Liver (tissue), 9 donors: ENCODE data around the gene PDE1C. TPM values are rescaled to one million over a fixed set of nuclear protein-coding genes. Genes with fewer than 3 reads are reported as not detected.

Experiments used
- DNase-seq: peaks from one replicate; pipeline ENCODE4 v3.0.0-alpha.2; 2017; ENCODE audit warnings: low spot score
- H3K27ac ChIP-seq, 2 donors: one replicate each; pipeline ENCODE4 v1.7.0; 2013; ENCODE audit warnings: inconsistent platforms in 2 of 2, low read length in 2 of 2, control low read depth in 1 of 2, low read depth in 1 of 2, mild to moderate bottlenecking in 1 of 2
- H3K27me3 ChIP-seq, 4 donors: one replicate each; pipeline versions ENCODE4 v1.6.1 to v1.7.0; 2013; ENCODE audit warnings: low read length in 3 of 4, inconsistent platforms in 1 of 4, mild to moderate bottlenecking in 1 of 4, moderate library complexity in 1 of 4; ENCODE audit not compliant: control insufficient read depth in 4 of 4, insufficient read depth in 4 of 4
- H3K36me3 ChIP-seq, 4 donors: one replicate each; pipeline versions ENCODE4 v1.6.1 to v1.7.0; 2013; ENCODE audit warnings: low read length in 3 of 4, mild to moderate bottlenecking in 3 of 4, low read depth in 1 of 4, moderate library complexity in 1 of 4; ENCODE audit not compliant: control insufficient read depth in 4 of 4, insufficient read depth in 3 of 4
- H3K4me1 ChIP-seq, 4 donors: one replicate each; pipeline versions ENCODE4 v1.6.1 to v1.7.0; 2013; ENCODE audit warnings: low read length in 3 of 4, mild to moderate bottlenecking in 3 of 4, moderate library complexity in 1 of 4; ENCODE audit not compliant: control insufficient read depth in 4 of 4, insufficient read depth in 4 of 4
- H3K4me3 ChIP-seq, 3 donors: one replicate each; pipeline versions ENCODE4 v1.6.1 to v1.7.0; 2013; ENCODE audit warnings: low read length in 3 of 3, control low read depth in 1 of 3, low read depth in 1 of 3, mild to moderate bottlenecking in 1 of 3
- H3K9ac ChIP-seq, 2 donors: one replicate each; pipeline ENCODE4 v1.7.0; 2013; ENCODE audit warnings: low read length in 2 of 2, mild to moderate bottlenecking in 2 of 2, moderate library complexity in 2 of 2, control low read depth in 1 of 2, low read depth in 1 of 2
- H3K9me3 ChIP-seq, 4 donors: one replicate each; pipeline versions ENCODE4 v1.6.1 to v1.7.0; 2013; ENCODE audit warnings: low read length in 3 of 4; ENCODE audit not compliant: control insufficient read depth in 4 of 4
- ATF3 ChIP-seq: IDR thresholded peaks from 2 replicates; pipeline ENCODE4 v1.6.1; 2016; ENCODE audit warnings: antibody characterized with exemption
- EGR1 ChIP-seq, 2 donors: IDR thresholded peaks; 2 replicates each; pipeline ENCODE4 v1.6.1; 2016 to 2018; ENCODE audit warnings: antibody characterized with exemption in 2 of 2, low read depth in 2 of 2
- FOXA1 ChIP-seq: IDR thresholded peaks from 2 replicates; pipeline ENCODE4 v1.6.1; 2016; ENCODE audit warnings: antibody characterized with exemption
- FOXA2 ChIP-seq: IDR thresholded peaks from 2 replicates; pipeline ENCODE4 v1.6.1; 2016; ENCODE audit warnings: antibody characterized with exemption
- GABPA ChIP-seq, 2 donors: IDR thresholded peaks in 1 of 2; conservative IDR thresholded peaks in 1 of 2; 2 replicates each; pipeline ENCODE4 v1.6.1; 2016; ENCODE audit warnings: antibody characterized with exemption in 2 of 2, mild to moderate bottlenecking in 1 of 2, moderate library complexity in 1 of 2
- HNF4A ChIP-seq, 2 donors: conservative IDR thresholded peaks; 2 replicates each; pipeline ENCODE4 v1.6.1; 2016; ENCODE audit warnings: antibody characterized with exemption in 2 of 2, mild to moderate bottlenecking in 2 of 2
- HNF4G ChIP-seq: IDR thresholded peaks from 2 replicates; pipeline ENCODE4 v1.6.1; 2016; ENCODE audit warnings: antibody characterized with exemption
- NR2F2 ChIP-seq: IDR thresholded peaks from 2 replicates; pipeline ENCODE4 v1.6.1; 2016; ENCODE audit warnings: antibody characterized with exemption
- RAD21 ChIP-seq, 2 donors: IDR thresholded peaks; 2 replicates each; pipeline ENCODE4 v1.6.1; 2016; ENCODE audit warnings: antibody characterized with exemption in 2 of 2, mild to moderate bottlenecking in 2 of 2
- REST ChIP-seq: IDR thresholded peaks from 2 replicates; pipeline ENCODE4 v1.6.1; 2016; ENCODE audit warnings: antibody characterized with exemption, mild to moderate bottlenecking
- RXRA ChIP-seq, 2 donors: IDR thresholded peaks; 2 replicates each; pipeline ENCODE4 v1.6.1; 2017 to 2018; ENCODE audit warnings: antibody characterized with exemption in 2 of 2, mild to moderate bottlenecking in 1 of 2
- SP1 ChIP-seq: IDR thresholded peaks from 2 replicates; pipeline ENCODE4 v1.6.1; 2018; ENCODE audit warnings: antibody characterized with exemption, mild to moderate bottlenecking
- TAF1 ChIP-seq: conservative IDR thresholded peaks from 2 replicates; pipeline ENCODE4 v1.6.1; 2016; ENCODE audit warnings: antibody characterized with exemption, mild to moderate bottlenecking
- YY1 ChIP-seq: IDR thresholded peaks from 2 replicates; pipeline ENCODE4 v1.6.1; 2016; ENCODE audit warnings: antibody characterized with exemption, mild to moderate bottlenecking
- WGBS: extraction: QIAGEN DNeasy Blood & Tissue Kit; methylation state at CpG from one replicate; pipeline ENCODE4 v1.1.7; 2013; 5-methylcytosine and 5-hydroxymethylcytosine counted together
- polyA plus RNA-seq, 2 donors: library from polyadenylated mRNA; stranded (reverse) in 1 of 2; unstranded in 1 of 2; fragments of 200-250 nt in 1 of 2; fragments of >200 nt in 1 of 2; fragmentation: Nextera tagmentation in 1 of 2; extraction: Ambion mirVana in 1 of 2; gene quantifications; one replicate each; pipeline versions ENCODE4 v1.2.1 to v1.2.3, GENCODE V29; 2013 to 2015
- total RNA-seq, 2 donors: library from RNA; depleted of rRNA; stranded (reverse); fragments of >200 nt; gene quantifications; one replicate each; pipeline ENCODE4 v1.2.3, GENCODE V29; 2014
- TF ChIP-seq, protein P1 (sequence below): IDR thresholded peaks from 2 replicates; pipeline ENCODE4 v1.6.1; 2016; ENCODE audit warnings: antibody characterized with exemption
- TF ChIP-seq, protein P2 (sequence below): fragments of 150-350 bp; IDR thresholded peaks from 2 replicates; pipeline ENCODE4 v1.5.1; 2017; ENCODE audit warnings: improper control_type of control experiment, low read depth, low read length; ENCODE audit not compliant: missing input control
- donor health status: healthy.
- donor health status: healthy.
- donor health status: healthy.
- donor health status: healthy.
- donor health status: healthy.

Gene PDE1C
- total and polyA plus RNA-seq, 4 donors, result 0.05 to 0.92 (median 0.47) TPM; not detected in 1

GRCh38 chr7:32032211-32032610 is 38.0 kb downstream of the PDE1C start:
- H3K9me3 ChIP-seq, result no peaks in the 10 kb centered on the region
- no peak for TF ChIP-seq HNF4A (conservative IDR thresholded peaks at IDR 0.05)
- TF ChIP-seq FOXA1, result no peak
- TF ChIP-seq RAD21 (IDR thresholded peaks at IDR 0.05), result no peak
- no peak for TF ChIP-seq EGR1 (IDR thresholded peaks at IDR 0.05; ENCODE audit: low read depth in 2 of 2)
- TF ChIP-seq, protein P1, sequence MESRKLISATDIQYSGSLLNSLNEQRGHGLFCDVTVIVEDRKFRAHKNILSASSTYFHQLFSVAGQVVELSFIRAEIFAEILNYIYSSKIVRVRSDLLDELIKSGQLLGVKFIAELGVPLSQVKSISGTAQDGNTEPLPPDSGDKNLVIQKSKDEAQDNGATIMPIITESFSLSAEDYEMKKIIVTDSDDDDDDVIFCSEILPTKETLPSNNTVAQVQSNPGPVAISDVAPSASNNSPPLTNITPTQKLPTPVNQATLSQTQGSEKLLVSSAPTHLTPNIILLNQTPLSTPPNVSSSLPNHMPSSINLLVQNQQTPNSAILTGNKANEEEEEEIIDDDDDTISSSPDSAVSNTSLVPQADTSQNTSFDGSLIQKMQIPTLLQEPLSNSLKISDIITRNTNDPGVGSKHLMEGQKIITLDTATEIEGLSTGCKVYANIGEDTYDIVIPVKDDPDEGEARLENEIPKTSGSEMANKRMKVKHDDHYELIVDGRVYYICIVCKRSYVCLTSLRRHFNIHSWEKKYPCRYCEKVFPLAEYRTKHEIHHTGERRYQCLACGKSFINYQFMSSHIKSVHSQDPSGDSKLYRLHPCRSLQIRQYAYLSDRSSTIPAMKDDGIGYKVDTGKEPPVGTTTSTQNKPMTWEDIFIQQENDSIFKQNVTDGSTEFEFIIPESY, result no peak
- TF ChIP-seq SP1, result no peak
- TF ChIP-seq GABPA (IDR thresholded peaks at IDR 0.05 in 1 of 2, conservative IDR thresholded peaks at IDR 0.05 in 1 of 2), result no peak
- TF ChIP-seq NR2F2, result no peak
- TF ChIP-seq HNF4G, result no peak
- TF ChIP-seq REST, result no peak
- TF ChIP-seq, protein P2, sequence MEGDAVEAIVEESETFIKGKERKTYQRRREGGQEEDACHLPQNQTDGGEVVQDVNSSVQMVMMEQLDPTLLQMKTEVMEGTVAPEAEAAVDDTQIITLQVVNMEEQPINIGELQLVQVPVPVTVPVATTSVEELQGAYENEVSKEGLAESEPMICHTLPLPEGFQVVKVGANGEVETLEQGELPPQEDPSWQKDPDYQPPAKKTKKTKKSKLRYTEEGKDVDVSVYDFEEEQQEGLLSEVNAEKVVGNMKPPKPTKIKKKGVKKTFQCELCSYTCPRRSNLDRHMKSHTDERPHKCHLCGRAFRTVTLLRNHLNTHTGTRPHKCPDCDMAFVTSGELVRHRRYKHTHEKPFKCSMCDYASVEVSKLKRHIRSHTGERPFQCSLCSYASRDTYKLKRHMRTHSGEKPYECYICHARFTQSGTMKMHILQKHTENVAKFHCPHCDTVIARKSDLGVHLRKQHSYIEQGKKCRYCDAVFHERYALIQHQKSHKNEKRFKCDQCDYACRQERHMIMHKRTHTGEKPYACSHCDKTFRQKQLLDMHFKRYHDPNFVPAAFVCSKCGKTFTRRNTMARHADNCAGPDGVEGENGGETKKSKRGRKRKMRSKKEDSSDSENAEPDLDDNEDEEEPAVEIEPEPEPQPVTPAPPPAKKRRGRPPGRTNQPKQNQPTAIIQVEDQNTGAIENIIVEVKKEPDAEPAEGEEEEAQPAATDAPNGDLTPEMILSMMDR, result no peak
- no peak for TF ChIP-seq RXRA (IDR thresholded peaks at IDR 0.05)
- TF ChIP-seq TAF1, result no peak
- no peak for TF ChIP-seq YY1
- TF ChIP-seq FOXA2, result no peak
- TF ChIP-seq ATF3, result no peak
- no peaks in the 10 kb centered on the region for H3K4me1 ChIP-seq
- no peaks in the 10 kb centered on the region for H3K36me3 ChIP-seq
- no peak overlapping the region for H3K4me3 ChIP-seq
- WGBS, result 63% methylated on average over 4 of the region's 4 CpGs
- H3K27me3 ChIP-seq, result peaks cover 0 to 2% (median 0%) of the 10 kb centered on the region in 4 donors
- DNase-seq, result no peak
- no peak overlapping the region for H3K9ac ChIP-seq
- no peak overlapping the region for H3K27ac ChIP-seq
